HL-60/S4 (cell line): ENCODE data around the gene DOP1B.
"Not testable (repeated sequence)": the region's sequence is repeated elsewhere in the genome, so short reads cannot be mapped to it uniquely, and the experiment has no call there.

ENCODE experiments used
- in situ Hi-C: fragments of 300-500 bp; cut with MboI; formaldehyde crosslinking; loops from 2 replicates; pipeline ENCODE4 v1.14.3; 2022; ENCODE audit warnings: low sequenced_read_pairs

Gene DOP1B

DNA sequence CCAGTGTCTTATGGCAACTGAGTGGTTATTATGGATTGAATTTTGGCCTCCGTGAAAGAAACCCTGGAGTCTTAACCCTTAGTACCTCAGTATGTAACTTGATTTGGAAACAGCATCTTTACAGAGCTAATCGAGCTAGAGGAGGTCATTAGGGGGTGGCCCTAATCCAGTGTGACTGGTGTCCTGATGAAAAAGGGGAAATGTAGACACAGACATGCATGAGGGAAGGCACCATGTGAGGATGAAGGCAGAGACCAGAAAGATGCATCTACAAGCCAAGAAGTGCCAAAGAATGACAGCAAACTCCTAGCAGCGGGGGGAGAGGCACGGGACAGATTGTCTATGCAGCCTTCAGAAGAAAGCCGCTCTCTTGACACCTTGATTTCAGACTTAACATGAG lies 14.7 kb downstream of the DOP1B start:
- in situ Hi-C loops: no loop called here

DNA sequence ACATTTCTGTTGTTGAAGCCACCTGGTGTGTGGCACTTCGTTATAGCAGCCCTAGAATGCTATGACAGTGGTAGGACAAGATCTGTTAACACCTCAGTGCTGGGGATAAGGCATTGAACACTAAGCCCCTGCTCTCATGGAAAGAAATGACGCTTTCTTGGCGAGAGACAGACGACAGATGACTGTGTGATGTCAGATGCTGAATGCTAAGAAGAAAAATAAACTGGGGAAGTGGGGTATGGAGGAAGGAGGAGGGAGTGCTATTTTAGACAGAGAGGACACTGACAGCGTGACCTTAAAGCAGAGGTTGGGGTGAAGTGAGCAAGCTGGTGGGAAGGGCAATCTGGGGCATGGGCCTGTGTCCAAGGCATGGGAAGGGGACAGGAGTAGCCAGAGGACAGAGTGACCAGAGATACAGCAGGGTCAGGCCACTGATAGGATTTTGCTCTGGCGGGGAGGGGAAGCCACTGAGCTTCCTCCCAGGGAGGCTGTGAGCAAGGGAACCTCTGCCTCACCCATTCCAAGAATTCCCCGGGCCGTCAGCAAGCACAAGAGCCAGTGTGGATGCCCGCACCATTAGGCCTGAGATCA lies 15.2 kb downstream of the DOP1B start:
- in situ Hi-C loops: no loop called here

DNA sequence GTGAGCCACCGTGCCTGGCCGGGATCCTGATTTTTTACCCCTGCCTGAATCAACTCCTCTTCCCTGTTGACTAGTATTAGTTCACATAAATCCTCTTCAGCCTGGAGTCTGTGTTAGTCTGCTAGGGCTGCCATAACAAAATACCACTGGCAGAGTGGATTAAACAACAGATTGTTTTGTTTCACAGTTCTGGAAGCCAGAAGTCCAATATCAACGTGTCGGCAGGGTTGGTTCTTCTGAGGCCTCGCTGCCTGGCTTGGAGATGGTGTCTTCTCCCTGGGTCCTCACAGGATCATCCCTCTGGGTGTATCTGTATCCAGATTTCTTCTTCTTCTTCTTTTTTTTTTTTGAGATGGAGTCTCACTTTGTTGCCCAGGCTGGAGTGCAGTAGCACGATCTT lies 18.2 kb downstream of the DOP1B start:
- in situ Hi-C loops: no loop called here

GRCh38 chr21:36175771-36176565 lies 19.3 kb downstream of the DOP1B start:
- in situ Hi-C loops: no loop called here

DNA sequence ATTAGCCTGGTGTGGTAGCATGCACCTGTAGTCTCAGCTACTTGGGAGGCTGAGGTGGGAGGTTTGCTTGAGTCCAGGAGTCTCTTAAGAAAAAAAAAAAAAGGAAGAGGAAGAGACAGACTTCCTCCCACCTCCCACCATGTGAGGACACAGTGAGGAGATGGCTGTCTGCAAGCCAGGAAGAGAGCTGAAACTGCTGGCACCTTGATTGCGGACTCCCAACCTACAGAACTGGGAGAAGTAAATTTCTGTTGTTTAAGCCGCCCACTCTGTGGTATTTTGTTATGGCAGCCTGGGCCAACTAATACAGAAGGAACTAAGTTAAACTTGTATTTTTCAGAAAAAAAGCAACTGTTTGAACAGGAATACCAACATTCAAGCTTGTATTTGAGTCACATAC lies 21.7 kb downstream of the DOP1B start:
- in situ Hi-C loops: no loop called here

- in situ Hi-C loops: no loop called here
These were observed 22.5 kb downstream of the DOP1B start for GRCh38 chr21:36179145-36179544.

GRCh38 chr21:36180963-36181362 lies 24.3 kb downstream of the DOP1B start:
- in situ Hi-C loops: no loop called here

DNA sequence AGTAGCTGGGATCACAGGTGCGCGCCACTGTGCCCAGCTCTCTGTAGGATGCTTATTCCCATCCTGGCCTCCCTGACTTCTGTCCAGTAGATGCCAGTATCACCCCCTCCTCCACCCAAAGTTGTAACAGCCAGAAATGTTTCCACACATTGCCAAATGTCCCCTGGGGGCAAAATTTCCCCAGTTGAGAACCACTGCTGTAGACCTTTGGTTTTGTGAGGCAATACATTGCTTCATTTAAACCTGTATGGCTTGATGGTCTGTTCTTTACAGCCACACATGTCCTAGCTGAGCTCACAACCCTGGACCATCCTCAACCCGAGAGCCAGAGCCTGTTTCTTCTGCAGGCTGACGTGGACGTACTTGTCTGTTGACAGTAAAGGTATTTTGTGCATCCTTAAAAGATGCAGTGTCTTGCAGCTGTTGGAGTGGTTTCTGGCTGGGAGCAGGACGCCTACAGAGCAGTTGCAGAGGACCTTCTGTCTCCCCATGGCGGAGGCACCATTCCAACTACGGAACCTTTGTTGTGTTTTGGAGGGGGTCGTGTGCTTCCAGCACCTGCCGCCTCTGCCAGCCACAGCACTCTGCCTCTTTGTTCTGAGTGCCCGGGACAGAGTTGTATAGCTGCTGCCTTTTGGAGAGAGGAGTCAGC lies 26.6 kb downstream of the DOP1B start:
- in situ Hi-C loops: no loop called here

- in situ Hi-C loops: no loop called here
These were observed 27.9 kb downstream of the DOP1B start for GRCh38 chr21:36184545-36184944.

DNA sequence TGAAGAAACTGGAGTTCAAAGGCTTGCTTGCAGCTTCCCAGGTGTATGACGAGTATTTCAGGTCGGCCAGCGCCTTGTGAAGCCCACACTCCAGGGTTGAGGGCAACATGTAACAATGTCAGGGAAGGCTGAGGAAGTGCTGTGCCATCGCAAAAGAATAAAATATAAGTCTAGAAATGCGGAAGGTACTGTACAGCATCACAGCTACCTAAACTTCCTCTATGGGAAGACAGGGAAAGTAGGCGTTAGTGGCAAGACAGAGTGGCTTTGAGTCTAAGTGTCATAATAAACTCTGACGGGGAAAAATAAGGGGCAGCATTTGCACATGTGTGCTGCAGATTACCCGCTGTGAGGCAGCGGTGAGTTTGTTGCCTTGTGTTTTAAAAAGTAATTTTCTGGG lies 28.9 kb downstream of the DOP1B start:
- in situ Hi-C loops: no loop called here

GRCh38 chr21:36186081-36186480 lies 29.5 kb downstream of the DOP1B start:
- in situ Hi-C loops: no loop called here

- in situ Hi-C loops: no loop called here
These were observed 30.1 kb downstream of the DOP1B start for GRCh38 chr21:36186506-36187399.

- in situ Hi-C loops: no loop called here
These were observed 31.6 kb downstream of the DOP1B start for GRCh38 chr21:36188081-36188681.

GRCh38 chr21:36188937-36189336 lies 32.3 kb downstream of the DOP1B start:
- in situ Hi-C loops: no loop called here

- in situ Hi-C loops: no loop called here
These were observed 34.1 kb downstream of the DOP1B start for GRCh38 chr21:36190736-36191135.

GRCh38 chr21:36193200-36193599 lies 36.6 kb downstream of the DOP1B start:
- in situ Hi-C loops: no loop called here

DNA sequence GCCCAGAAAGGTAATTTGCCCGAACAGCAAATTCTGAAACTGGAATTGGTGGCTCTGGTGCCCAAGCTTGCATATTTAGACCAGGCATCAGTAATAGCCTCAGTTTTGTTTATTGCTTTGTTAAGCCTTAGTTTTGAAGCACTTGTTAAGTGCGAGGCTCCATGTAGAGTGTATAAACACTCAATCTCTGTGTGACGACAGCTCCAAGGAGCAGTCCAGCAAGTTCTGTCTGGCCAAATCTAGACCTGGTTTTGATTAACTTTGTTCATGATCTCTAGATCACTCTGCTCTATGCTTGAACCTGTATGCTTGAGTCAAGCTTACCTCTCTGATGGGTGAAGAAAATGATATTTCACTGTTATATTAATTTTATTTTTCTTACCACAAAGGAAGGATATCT lies 37.4 kb downstream of the DOP1B start:
- in situ Hi-C loops: no loop called here

DNA sequence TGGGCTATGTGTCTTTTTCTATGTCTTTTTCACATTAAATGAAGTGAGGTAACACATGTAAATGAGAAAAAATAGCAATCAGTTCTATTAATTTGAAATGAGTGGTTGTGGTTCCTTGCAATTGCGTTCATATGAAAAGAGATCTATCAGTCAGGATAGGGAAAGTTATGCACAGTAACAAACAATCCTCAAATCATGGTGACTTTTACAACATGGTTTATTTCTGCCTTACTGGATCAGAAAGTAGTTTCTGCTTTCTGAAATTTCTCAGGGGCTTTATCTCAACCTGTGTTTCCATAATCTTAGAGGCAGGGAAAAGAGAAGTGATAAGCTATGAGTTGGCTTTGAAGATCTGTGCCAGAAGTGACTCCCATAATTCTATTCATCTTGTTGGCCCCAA lies 39.0 kb downstream of the DOP1B start:
- in situ Hi-C loops: no loop called here

GRCh38 chr21:36199021-36199420 lies 42.4 kb downstream of the DOP1B start:
- in situ Hi-C loops: no loop called here

GRCh38 chr21:36199575-36199974 lies 43.0 kb downstream of the DOP1B start:
- in situ Hi-C loops: not testable (repeated sequence)

DNA sequence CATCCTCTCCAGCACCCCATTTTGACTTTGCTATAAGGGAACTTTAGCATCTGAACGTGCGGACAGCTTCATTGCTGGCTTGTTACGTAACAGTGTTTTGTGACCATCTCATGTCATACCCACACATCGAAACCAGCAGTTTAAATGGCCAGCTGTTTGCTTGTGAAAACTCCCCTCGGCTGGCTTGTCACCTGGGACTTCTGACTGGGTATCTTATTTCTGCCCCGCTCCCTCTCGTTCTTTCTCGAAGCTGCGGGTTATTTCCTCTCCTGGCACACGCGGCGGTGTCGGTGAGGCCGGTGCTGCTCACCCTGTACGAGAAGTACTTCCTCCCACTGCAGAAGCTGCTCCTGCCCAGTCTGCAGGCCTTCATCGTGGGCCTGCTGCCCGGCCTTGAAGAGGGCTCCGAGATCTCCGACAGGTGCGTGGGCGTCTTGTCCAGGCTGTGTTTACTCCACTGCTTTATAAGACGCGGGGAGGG lies 43.5 kb downstream of the DOP1B start:
- in situ Hi-C loops: no loop called here
